ENCODE measurements around the gene TMEM164. TPM values are rescaled to one million over a fixed set of nuclear protein-coding genes. Genes with fewer than 3 reads are reported as not detected.
A peak's percentile ranks its signal among the peaks of the same experiment; 100 is the strongest.

TMEM164 gene
- total and polyA plus RNA-seq, 2 of the 4 experiments (the other 2 are of a cell fraction): 6.3 to 7.1 TPM

DNA sequence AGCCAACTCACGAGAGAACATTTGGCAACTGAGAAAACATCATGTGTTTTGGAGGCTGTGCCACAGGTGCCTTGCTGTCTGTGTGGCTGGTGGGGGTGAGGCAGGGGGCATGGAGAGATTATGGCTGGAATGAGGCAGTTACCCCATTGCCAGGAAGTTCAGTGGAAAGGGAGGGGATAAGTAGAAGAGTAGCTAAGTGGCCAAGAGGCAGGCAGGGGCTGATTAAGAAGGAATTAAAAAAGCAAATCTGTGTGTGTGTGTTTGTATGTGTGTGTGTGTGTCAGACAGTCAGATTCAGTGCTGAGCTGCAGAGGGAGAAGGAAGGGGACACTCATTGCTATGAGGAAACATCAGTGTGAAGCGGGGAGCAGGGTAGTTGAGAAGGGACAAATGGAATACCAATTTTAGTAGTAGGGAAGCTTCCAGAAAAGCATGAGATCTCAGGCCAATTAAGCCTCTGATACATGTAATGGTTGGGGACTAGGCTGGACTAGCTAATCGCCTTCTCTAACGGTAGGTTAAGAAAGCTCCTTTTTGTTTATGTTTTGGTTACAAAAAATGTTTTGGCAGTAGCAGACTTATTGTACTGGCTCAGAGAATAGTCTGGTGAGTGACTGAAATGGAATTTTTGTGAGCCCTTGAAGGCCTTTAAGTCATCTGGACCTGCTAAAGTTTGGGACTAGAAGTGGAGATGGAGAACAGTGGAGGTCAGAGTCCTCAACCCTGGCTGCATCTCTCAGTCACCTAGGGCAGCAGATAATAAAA is 18.5 kb downstream of the TMEM164 start:
- H4K20me1 ChIP-seq (ENCODE audit: insufficient read depth, low read length): peaks cover 6% of the 10 kb centered on the region; the same call in 1 of the 2 replicates
- no peak overlapping the region for H3K27ac ChIP-seq (ENCODE audit: insufficient read depth, low read length)
- in situ Hi-C loops (cut with MboI; ENCODE audit: low sequenced_read_pairs) (no loop called here), dilution Hi-C loops (cut with HindIII; ENCODE audit: low sequenced_read_pairs, unreplicated experiment) (no loop called here), intact Hi-C loops (cut with micrococcal nuclease) (no loop called here)
- peak overlapping the region; percentile 38; the same call in 1 of the 2 replicates for H3K4me2 ChIP-seq (ENCODE audit: low read depth, low read length)
- H4K8ac ChIP-seq (ENCODE audit: low read depth in 2 of 2, low read length in 2 of 2): no peak overlapping the region
- no peak overlapping the region for H3K4ac ChIP-seq (ENCODE audit: low read depth, low read length)
- H3K9ac ChIP-seq (ENCODE audit: low read depth, low read length): no peak overlapping the region
- no peak overlapping the region for H2AK5ac ChIP-seq (ENCODE audit: low read depth, low read length)
- H2BK15ac ChIP-seq (ENCODE audit: low read depth, low read length): no peak overlapping the region
- ATAC-seq (ENCODE audit: low read depth): peak; percentile 67
- H3K9me3 ChIP-seq (ENCODE audit: control insufficient read depth, insufficient read depth, low read length): no peaks in the 10 kb centered on the region
- ChIA-PET CTCF (no interaction called here), POLR2A (ENCODE audit: unreplicated experiment) (no interaction called here)
- 83% methylated on average over 1 of the region's 4 CpGs; no CpG with 5 or more reads in 1 of the 2 experiments for WGBS, 2 experiments (ENCODE audit: extremely low coverage in 2 of 2, insufficient read length in 1 of 2)
- H2BK5ac ChIP-seq (ENCODE audit: low read depth, low read length, poor library complexity, severe bottlenecking): no peak overlapping the region
- no peak overlapping the region for H3K4me3 ChIP-seq (ENCODE audit: insufficient read depth, low read depth, low read length)
- H3K56ac ChIP-seq (ENCODE audit: extremely low read depth, insufficient read depth, low read length): peak overlapping the region; percentile 28; the same call in 1 of the 2 replicates
- H3K27me3 ChIP-seq (ENCODE audit: control insufficient read depth, insufficient read depth, low read length): peaks cover 3% of the 10 kb centered on the region
- H3K9me1 ChIP-seq (ENCODE audit: insufficient read depth, low read length): peaks cover 4% of the 10 kb centered on the region
- peak overlapping the region; percentile 17; the same call in 1 of the 2 replicates for H3K14ac ChIP-seq (replicated peaks; ENCODE audit: low read depth, low read length)
- TF ChIP-seq SMC3 (IDR thresholded peaks at IDR 0.05; ENCODE audit: low read depth, low read length): no peak
- TF ChIP-seq RAD21 (IDR thresholded peaks at IDR 0.05; ENCODE audit: low read length): no peak
- no peak for TF ChIP-seq MAFK (IDR thresholded peaks at IDR 0.05; ENCODE audit: low read depth, low read length)
- no peak for TF ChIP-seq FOS (IDR thresholded peaks at IDR 0.05; ENCODE audit: low read depth, low read length)
- TF ChIP-seq RCOR1 (IDR thresholded peaks at IDR 0.05; ENCODE audit: insufficient replicate concordance, low read length): no peak
- TF ChIP-seq ELK1 (IDR thresholded peaks at IDR 0.05; ENCODE audit: borderline replicate concordance, low read depth, low read length): no peak
- no peak for TF ChIP-seq POLR2A (IDR thresholded peaks at IDR 0.05; ENCODE audit: low read depth, low read length)
- no peak for TF ChIP-seq USF2 (IDR thresholded peaks at IDR 0.05; ENCODE audit: low read depth, low read length)
- no peak for TF ChIP-seq RFX5 (IDR thresholded peaks at IDR 0.05; ENCODE audit: low read depth, low read length)
- no peak for TF ChIP-seq CHD1 (IDR thresholded peaks at IDR 0.05; ENCODE audit: low read depth, low read length)
- TF ChIP-seq NFE2L2 (IDR thresholded peaks at IDR 0.05; ENCODE audit: low read depth, low read length): no peak
- H4K5ac ChIP-seq (ENCODE audit: low read depth, low read length): no peak overlapping the region
- BruUV-seq (replicated peaks): no TSS peak
- no peak overlapping the region; the same call in 1 of the 2 replicates for H3K23ac ChIP-seq (ENCODE audit: low read depth, low read length)
- DNase-seq: peak; percentile 75
- H3K4me1 ChIP-seq (ENCODE audit: control insufficient read depth, insufficient read depth, low read length): no peaks in the 10 kb centered on the region; the same call in 1 of the 2 replicates
- H3K79me1 ChIP-seq (ENCODE audit: low read depth in 1 of 2, low read length in 2 of 2): no peaks in the 10 kb centered on the region; a peak in 1 of 4 replicates
- no peak overlapping the region for H3K18ac ChIP-seq (ENCODE audit: low read depth, low read length)
- no peak overlapping the region for H2AFZ ChIP-seq (replicated peaks; ENCODE audit: low read length, poor library complexity)
- H3K36me3 ChIP-seq (ENCODE audit: control insufficient read depth, insufficient read depth, low read length): no peaks in the 10 kb centered on the region; the same call in 1 of the 2 replicates
- H2AK9ac ChIP-seq (replicated peaks; ENCODE audit: low read depth, low read length, poor library complexity): no peak overlapping the region
- no peak overlapping the region; the same call in 1 of the 2 replicates for H2BK120ac ChIP-seq (ENCODE audit: low read depth, low read length)
- H4K91ac ChIP-seq (ENCODE audit: insufficient read depth, low read depth, low read length): no peak overlapping the region
- H2BK20ac ChIP-seq (ENCODE audit: low read depth, low read length): no peak overlapping the region

Data from IMR-90 (cell line).